PC-3 (cell line): ENCODE measurements around the gene ANXA6.

ENCODE experiments used
- CTCF ChIP-seq: fragments of 300-600 bp; sonication (generic); conservative IDR thresholded peaks from 2 replicates; pipeline ENCODE4 v1.5.1; 2017; ENCODE audit warnings: antibody characterized with exemption, low read depth, mild to moderate bottlenecking, low read length
- EZH2 ChIP-seq: fragments of 300-600 bp; sonication (generic); IDR thresholded peaks from one replicate; pipeline ENCODE4 v1.6.1; 2017; ENCODE audit warnings: antibody characterized with exemption, mild to moderate bottlenecking, low read length; ENCODE audit not compliant: unreplicated experiment
- EZH2phosphoT487 ChIP-seq: fragments of 300-600 bp; sonication (generic); IDR thresholded peaks from 2 replicates; pipeline ENCODE4 v1.6.1; 2018; ENCODE audit warnings: mild to moderate bottlenecking, antibody characterized with exemption, low read length, borderline replicate concordance

GRCh38 chr5:151171529-151171928, 13.9 kb upstream of the ANXA6 start:
- TF ChIP-seq EZH2 (no peak), CTCF (no peak), EZH2phosphoT487 (no peak)
